GM12892 (cell line): Measurements from ENCODE around the gene ASAP3.
"Not testable (repeated sequence)": the region's sequence is repeated elsewhere in the genome, so short reads cannot be mapped to it uniquely, and the experiment has no call there.

ENCODE experiments used
- DNase-seq: peaks from one replicate; pipeline ENCODE4 v3.0.0; 2011; ENCODE audit not compliant: insufficient read length
- FAIRE-seq: peaks from 2 replicates; lab custom pipeline; 2011; peaks lifted over from hg19 to GRCh38; lab: Jason Lieb, UNC
- POLR2A ChIP-seq: IDR thresholded peaks from 2 replicates; pipeline ENCODE4 v1.6.1; 2011; ENCODE audit warnings: low read depth, low read length, control low read depth
- POLR2AphosphoS5 ChIP-seq: IDR thresholded peaks from 2 replicates; pipeline ENCODE4 v1.6.1; 2011; ENCODE audit warnings: low read depth, low read length, control low read depth
- TAF1 ChIP-seq: IDR thresholded peaks from 2 replicates; pipeline ENCODE4 v1.6.1; 2011; ENCODE audit warnings: low read depth, mild to moderate bottlenecking, control low read depth, low read length, borderline replicate concordance

ASAP3 gene

DNA sequence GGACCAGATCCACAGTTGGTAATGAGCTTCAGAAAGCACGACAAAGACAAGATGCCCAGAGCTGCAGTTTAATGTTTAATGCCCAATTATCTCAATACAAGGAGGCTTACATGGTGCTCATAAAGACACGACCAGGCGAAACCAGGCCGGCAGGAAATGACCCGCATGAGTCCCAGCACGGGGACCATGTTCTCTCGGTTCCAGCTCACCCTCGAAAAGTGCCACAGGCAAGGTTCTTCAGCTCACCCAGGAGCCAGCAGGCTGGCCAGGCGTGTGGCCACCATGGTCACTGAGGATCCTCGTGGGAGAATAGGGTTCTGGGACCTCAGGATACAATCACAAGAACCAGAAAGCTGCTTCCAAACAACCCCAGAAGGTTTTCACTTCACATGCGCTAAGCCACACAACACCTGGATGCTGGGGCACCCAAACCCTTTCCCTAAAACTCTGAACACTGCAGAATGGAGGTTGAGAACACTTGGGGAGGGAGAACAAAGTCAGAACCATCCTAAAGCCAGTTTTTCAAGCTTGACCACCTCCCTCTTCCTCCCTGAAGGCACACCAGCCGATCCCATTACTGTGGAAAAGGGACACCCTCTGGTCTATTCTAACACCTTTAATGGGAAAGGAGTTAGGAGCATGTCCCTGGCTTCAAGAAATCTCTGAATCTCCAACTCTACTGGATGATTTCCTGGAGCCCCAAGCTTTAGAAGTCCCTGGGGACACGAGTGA is 22.6 kb upstream of the ASAP3 start:
- TF ChIP-seq TAF1 (no peak), POLR2A (no peak), POLR2AphosphoS5 (no peak)
- DNase-seq, result no peak
- FAIRE-seq, result no peak

DNA sequence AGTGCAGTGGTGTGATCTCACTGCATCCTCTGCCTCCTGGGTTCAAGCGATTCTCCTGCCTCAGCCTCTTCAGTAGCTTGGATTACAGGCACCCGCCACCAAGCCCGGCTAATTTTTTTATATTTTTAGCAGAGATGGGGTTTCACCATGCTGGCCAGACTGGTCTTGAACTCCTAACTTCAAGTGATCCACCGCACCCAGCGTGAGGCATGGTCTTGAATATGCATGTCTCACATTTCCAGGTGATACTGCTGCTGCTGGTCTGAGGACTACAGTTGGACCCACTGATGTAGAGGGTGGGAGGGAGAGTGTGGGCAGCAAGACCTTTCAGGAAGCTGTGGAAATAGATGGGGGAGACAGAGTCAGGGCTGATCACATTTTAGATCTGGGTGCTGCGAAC is 21.9 kb upstream of the ASAP3 start:
- FAIRE-seq, result no peak
- no peak for DNase-seq
- TF ChIP-seq TAF1 (no peak), POLR2AphosphoS5 (no peak), POLR2A (no peak)

DNA sequence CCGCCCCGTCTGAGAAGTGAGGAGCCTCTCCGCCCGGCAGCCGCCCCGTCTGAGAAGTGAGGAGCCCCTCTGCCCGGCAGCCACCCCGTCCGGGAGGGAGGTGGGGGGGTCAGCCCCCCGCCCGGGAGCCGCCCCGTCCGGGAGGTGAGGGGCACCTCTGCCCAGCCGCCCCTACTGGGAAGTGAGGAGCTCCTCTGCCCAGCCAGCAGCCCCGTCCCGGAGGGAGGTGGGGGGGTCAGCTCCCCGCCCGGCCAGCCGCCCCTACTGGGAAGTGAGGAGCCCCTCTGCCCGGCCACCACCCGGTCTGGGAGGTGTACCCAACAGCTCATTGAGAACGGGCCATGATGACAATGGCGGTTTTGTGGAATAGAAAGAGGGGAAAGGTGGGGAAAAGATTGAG is 20.2 kb upstream of the ASAP3 start:
- FAIRE-seq, DNase-seq: not testable (repeated sequence)

DNA sequence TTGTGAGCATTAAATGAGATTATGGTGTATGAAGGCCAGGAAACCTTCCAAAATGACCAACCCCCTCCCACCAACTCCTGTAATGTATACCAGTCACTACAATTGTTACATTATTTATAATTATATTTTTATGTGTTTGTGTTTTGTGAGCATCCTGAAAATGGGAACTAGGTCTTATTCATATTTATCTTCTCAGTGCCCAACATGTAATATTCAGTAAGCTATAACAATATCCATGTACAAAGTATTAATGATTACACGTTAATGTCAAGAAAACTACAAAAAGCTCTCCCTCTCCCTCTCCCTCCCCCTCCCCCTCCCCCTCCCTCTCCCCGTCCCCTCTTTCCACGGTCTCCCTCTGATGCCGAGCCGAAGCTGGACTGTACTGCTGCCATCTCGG is 19.0 kb upstream of the ASAP3 start:
- FAIRE-seq, result no peak
- no peak for TF ChIP-seq TAF1
- DNase-seq, result no peak

DNA sequence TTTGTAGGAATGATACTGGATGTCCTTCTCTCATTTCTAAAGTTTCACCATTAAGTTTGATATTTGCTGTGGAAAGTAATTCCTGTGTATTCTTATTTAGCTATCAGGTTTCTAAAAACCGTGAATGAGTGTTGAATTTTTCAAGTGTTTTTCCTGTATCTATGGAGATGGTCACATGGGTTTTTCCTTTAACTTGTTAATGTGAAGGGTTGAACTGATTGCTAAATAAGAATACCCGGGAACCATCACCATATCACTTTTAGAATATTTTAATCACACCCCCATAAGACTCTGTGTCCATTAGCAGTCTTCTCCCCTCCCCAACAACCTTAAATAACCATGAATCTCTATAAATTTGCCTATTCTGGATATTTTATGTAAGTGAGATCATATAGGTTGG is 16.5 kb upstream of the ASAP3 start:
- no peak for FAIRE-seq
- DNase-seq, result no peak
- TF ChIP-seq POLR2AphosphoS5, result no peak
- TF ChIP-seq TAF1, result no peak
- no peak for TF ChIP-seq POLR2A

DNA sequence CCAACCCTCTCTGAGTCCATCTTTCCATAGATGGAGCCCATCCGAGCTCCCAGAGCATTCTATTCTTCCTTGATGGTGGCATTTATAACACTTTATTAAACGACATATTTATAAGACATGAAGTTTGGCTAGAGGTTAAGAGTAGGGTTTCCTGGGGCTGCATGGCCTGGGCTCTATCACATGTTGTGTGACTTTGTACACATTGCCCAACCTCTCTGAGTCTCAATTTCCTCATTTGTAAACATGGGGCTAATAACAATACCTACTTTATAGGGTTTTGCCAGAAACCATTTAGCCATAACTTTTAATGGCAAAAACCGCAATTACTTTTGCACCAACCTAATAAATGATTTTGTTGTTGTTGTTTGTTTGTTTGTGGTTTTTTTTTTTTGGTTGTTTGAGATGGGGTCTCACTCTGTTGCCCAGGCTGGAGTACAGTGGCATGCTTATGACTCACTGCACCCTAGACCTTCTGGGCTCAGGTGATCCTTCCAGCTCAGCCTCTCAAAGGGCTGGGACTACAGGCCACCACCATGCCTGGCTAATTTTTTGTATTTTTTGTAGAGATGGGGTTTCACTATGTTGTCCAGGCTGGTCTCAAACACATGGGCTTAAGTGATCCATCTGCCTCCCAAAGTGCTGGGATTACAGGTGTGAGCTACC is 13.9 kb upstream of the ASAP3 start:
- no peak for TF ChIP-seq POLR2A
- no peak for TF ChIP-seq POLR2AphosphoS5
- TF ChIP-seq TAF1, result no peak

DNA sequence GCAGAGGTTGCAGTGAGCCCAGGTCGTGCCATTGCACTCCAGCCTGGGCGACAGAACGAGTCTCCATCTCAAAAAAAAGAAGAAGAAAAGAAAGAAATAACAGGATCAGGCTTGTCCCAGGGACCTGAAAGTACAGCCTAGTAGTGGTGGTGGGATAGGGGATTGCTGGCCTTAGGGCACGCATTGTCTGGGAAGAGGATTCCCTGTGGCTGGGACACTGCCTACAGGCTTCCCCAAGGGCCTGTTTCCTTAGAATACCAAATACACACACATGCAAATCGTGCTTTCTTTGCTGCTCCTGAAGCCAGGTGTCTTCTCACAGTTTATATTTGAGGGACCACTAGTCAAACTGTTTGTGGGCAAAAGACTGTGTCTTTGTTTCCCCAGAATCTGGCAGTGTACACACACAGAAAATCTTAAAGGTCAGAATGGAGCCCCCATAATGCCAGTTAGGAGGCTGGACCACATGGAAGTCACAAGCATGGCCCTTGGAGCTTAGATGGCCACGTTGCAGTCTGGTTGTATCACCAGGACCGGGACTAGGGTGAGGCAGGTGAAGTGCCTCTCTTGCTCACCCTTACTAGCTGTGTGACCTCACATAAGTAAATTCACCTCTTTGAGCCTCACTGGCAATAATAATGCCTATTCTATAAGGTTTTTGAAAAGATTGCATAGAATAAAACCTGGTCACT is 12.7 kb upstream of the ASAP3 start:
- DNase-seq (no peak), FAIRE-seq (no peak)
- TF ChIP-seq TAF1, result no peak
- no peak for TF ChIP-seq POLR2A
- TF ChIP-seq POLR2AphosphoS5, result no peak

More for the DNA sequence above, 13.9 kb upstream of the ASAP3 start:
- no peak for FAIRE-seq
- DNase-seq, result no peak

DNA sequence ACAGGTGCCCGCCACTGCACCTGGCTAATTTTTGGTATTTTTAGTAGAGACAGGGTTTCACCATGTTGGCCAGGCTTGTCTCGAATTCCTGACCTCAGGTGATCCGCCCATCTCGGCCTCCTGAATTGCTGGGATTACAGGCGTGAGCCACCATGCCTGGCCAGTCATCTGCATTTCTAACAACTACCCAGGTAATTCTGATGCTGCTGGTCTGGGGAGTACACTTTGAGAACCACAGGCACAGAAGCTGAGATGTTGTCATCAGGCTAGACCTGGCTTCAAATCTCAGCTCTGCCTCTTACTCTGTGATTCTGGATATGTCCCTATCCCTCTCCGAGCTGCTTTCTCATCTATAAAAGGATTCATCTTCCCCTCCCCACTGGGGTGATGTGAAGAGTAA is 10.9 kb upstream of the ASAP3 start:
- FAIRE-seq, DNase-seq: not testable (repeated sequence)

DNA sequence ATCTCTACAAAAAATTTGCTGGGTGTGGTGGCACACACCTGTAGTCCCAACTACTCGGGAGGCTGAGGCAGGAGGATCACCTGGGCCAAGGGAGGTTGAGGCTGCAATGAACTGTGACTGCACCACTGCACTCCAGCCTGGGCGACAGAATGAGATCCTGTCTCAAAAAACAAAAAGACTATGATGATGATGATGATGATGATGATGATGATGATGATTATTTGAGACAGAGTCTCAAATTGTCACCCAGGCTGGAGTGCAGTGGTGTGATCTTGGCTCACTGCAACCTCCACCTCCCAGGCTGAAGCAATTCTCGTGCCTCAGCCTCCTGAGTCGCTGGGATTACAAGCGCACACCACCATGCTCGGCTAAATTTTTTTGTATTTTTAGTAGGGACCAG is 8.8 kb upstream of the ASAP3 start:
- FAIRE-seq, result not testable (repeated sequence)

DNA sequence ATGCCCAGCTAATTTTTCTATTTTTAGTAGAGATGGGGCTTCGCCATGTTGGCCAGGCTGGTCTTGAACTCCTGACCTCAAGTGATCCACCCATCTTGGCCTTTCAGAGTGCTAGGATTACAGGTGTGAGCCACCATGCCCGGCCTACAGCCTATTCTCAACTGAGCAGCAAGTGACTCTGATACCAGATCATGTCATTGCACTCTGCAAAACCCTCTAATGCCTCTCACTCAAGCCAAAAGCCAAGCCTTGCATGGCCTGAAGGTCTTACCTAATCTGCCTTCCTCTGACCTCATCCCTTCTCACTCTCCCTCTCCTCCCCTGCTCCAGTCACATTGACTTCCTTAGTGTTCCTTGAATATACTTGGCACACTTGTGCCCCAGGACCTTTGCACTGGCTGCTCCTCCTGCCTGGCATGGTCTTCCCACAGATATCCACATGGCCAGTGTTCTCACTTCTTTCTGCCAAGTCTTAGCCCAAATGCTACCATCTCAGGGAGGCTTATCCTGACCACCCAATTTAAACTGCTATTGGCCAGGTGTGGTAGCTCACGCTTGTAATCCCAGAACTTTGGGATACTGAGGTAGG is 8.2 kb upstream of the ASAP3 start:
- TF ChIP-seq POLR2A (no peak), TAF1 (no peak), POLR2AphosphoS5 (no peak)
- DNase-seq, result no peak
- FAIRE-seq, result no peak

More for the DNA sequence above, 8.8 kb upstream of the ASAP3 start:
- DNase-seq, result not testable (repeated sequence)

DNA sequence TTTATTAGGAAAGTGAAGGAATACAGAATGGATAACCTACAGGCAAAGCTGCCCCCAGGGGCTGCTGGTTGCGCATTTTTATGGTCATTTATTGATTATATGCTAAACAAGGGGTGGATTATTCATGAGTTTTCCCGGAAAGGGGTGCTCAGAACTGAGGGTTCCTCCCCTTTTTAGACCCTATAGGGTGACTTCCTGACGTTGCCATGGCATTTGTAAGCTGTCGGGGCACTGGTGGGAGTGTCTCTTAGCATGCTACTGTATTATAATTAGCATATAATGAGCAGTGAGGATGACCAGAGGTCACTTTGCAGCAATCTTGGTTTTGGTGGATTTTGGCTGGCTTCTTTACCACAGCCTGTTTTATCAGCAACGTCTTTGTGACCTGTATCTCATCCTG is 5.9 kb upstream of the ASAP3 start:
- DNase-seq, result no peak
- no peak for FAIRE-seq
- TF ChIP-seq POLR2A, result no peak
- no peak for TF ChIP-seq POLR2AphosphoS5
- TF ChIP-seq TAF1, result no peak

DNA sequence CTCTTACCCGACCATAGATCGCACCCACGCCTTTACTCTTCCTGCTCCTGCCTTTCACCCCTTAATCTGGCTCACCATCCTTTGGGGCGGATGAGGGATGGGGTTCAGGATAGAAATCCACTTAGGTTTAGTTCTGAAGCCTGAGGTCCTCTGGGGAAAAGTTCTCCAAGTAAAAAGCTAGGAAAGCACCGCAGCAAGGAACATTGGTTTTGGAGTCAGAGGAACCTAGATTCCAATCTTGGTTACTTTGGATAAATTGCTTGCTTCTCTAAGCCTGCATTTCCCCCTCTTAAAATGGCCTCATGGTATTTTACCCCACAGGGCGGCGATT is 988 bp upstream of the ASAP3 start:
- DNase-seq (no peak), FAIRE-seq (no peak)
- TF ChIP-seq TAF1 (no peak), POLR2A (no peak), POLR2AphosphoS5 (no peak)
